OCI-LY3 (cell line): ENCODE results near the gene OGT.

Source experiments
- EZH2phosphoT487 ChIP-seq: fragments of 200-600 bp; shearing (Covaris generic); IDR thresholded peaks from 2 replicates; pipeline ENCODE4 v1.6.1; 2018; ENCODE audit warnings: antibody characterized with exemption, mixed run types, low read depth
- TF ChIP-seq, protein P1 (sequence below): fragments of 200-600, 300-600 bp; sonication (generic); IDR thresholded peaks from 2 replicates; pipeline ENCODE4 v1.5.1; 2014; ENCODE audit warnings: antibody characterized with exemption, low read length, low read depth

DNA sequence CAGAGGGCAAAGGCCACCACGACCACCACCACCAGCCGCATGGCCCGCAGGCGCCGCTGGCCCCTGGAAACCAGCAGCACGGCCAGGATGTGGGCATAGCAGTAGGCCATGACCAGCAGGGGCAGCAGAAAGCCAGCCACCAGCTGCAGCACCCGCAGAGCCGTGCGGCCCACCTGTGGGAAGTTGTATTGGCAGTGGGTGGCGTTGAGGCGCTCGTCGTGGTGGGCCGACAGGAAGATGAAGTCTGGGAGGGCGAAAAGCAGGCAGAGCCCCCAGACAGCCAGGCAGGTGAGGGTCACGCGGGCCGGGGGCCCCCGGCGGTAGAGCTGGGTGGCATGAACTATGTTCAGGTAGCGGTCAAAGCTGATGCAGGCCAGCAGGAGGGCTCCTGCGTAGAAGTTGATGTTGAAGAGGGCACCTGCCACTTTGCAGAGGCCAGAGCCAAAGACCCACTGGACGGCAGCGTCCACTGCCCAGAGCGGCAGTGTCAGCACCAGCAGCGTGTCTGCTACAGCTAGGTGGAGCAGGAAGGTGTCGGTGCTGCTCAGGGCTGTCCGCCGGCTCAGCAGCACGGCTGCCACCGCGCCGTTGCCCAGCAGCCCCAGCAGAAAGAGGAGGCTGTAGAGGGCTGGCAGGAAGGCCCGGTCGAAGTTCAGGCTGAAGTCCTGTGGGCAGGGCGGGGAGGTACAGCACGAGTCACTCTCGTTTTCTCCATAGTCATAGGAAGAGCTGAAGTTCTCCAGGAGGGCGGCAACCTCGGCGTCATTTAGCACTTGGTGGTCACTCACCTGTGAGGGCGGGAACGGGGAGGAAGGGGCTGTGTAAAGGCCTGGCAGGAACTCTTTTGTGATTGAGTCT, 84.0 kb downstream of the OGT start:
- TF ChIP-seq, protein P1, sequence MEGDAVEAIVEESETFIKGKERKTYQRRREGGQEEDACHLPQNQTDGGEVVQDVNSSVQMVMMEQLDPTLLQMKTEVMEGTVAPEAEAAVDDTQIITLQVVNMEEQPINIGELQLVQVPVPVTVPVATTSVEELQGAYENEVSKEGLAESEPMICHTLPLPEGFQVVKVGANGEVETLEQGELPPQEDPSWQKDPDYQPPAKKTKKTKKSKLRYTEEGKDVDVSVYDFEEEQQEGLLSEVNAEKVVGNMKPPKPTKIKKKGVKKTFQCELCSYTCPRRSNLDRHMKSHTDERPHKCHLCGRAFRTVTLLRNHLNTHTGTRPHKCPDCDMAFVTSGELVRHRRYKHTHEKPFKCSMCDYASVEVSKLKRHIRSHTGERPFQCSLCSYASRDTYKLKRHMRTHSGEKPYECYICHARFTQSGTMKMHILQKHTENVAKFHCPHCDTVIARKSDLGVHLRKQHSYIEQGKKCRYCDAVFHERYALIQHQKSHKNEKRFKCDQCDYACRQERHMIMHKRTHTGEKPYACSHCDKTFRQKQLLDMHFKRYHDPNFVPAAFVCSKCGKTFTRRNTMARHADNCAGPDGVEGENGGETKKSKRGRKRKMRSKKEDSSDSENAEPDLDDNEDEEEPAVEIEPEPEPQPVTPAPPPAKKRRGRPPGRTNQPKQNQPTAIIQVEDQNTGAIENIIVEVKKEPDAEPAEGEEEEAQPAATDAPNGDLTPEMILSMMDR, result no peak; the same call in 1 of the 2 replicates
- TF ChIP-seq EZH2phosphoT487, result no peak
